Left kidney (tissue), 2 donors: ENCODE results near the gene PITRM1. TPM values are rescaled to one million over a fixed set of nuclear protein-coding genes. Genes with fewer than 3 reads are reported as not detected.
A peak's percentile ranks its signal among the peaks of the same experiment; 100 is the strongest.

Experiments used
- DNase-seq: peaks from one replicate; pipeline ENCODE4 v3.0.0-alpha.2; 2013
- polyA plus RNA-seq: library from polyadenylated mRNA; unstranded; fragments of 120-200 nt; gene quantifications from one replicate; pipeline ENCODE4 v1.2.1, GENCODE V29; 2013; ENCODE audit not compliant: insufficient read length

The PITRM1 gene
- polyA plus RNA-seq, 1 donor: 86.1 TPM

- DNase-seq: no peak
Observed at GRCh38 chr10:3166496-3167290, 5.9 kb downstream of the PITRM1 start.

- no peak for DNase-seq
Observed at GRCh38 chr10:3165196-3165595, 7.4 kb downstream of the PITRM1 start.

- DNase-seq: no peak
Observed at GRCh38 chr10:3163879-3164278, 8.7 kb downstream of the PITRM1 start.

- DNase-seq: no peak
Observed at GRCh38 chr10:3162533-3162932, 10.0 kb downstream of the PITRM1 start.

- no peak for DNase-seq
Observed at GRCh38 chr10:3159152-3159551, 13.4 kb downstream of the PITRM1 start.

GRCh38 chr10:3154666-3155065 is 17.9 kb downstream of the PITRM1 start:
- peak; percentile 33 for DNase-seq

GRCh38 chr10:3152566-3152935 is 20.0 kb downstream of the PITRM1 start:
- DNase-seq: no peak

- no peak for DNase-seq
Observed at GRCh38 chr10:3151889-3152565, 20.6 kb downstream of the PITRM1 start.

- no peak for DNase-seq
Observed at GRCh38 chr10:3150961-3151360, 21.6 kb downstream of the PITRM1 start.

- no peak for DNase-seq
Observed at GRCh38 chr10:3150366-3150765, 22.2 kb downstream of the PITRM1 start.

GRCh38 chr10:3149918-3150317 is 22.7 kb downstream of the PITRM1 start:
- DNase-seq: no peak

- DNase-seq: no peak
Observed at GRCh38 chr10:3148994-3149393, 23.6 kb downstream of the PITRM1 start.

GRCh38 chr10:3148041-3148440 is 24.5 kb downstream of the PITRM1 start:
- DNase-seq: no peak

- DNase-seq: no peak
Observed at GRCh38 chr10:3147117-3147820, 25.3 kb downstream of the PITRM1 start.

- DNase-seq: no peak
Observed at GRCh38 chr10:3146289-3146688, 26.3 kb downstream of the PITRM1 start.

- no peak for DNase-seq
Observed at GRCh38 chr10:3145366-3145765, 27.2 kb downstream of the PITRM1 start.

GRCh38 chr10:3143791-3144434 is 28.7 kb downstream of the PITRM1 start:
- no peak for DNase-seq

GRCh38 chr10:3143366-3143765 is 29.2 kb downstream of the PITRM1 start:
- no peak for DNase-seq

GRCh38 chr10:3142146-3142875 is 30.3 kb downstream of the PITRM1 start:
- DNase-seq: no peak

GRCh38 chr10:3141351-3142005 is 31.1 kb downstream of the PITRM1 start:
- DNase-seq: no peak

GRCh38 chr10:3140280-3140679 is 32.3 kb downstream of the PITRM1 start:
- DNase-seq: no peak
